GM18498 (cell line): ENCODE results near the gene RECQL.
"Not testable (repeated sequence)": the region's sequence is repeated elsewhere in the genome, so short reads cannot be mapped to it uniquely, and the experiment has no call there.

Experiments used
- ATAC-seq: cut with Tn5 transposase; IDR thresholded peaks from one replicate; pipeline ENCODE4 v1.9.1; 2021; ENCODE audit warnings: mild to moderate bottlenecking, moderate library complexity; ENCODE audit not compliant: unreplicated experiment

Gene RECQL

GRCh38 chr12:21433525-21433924 lies 67.9 kb downstream of the RECQL start:
- no peak for ATAC-seq

DNA sequence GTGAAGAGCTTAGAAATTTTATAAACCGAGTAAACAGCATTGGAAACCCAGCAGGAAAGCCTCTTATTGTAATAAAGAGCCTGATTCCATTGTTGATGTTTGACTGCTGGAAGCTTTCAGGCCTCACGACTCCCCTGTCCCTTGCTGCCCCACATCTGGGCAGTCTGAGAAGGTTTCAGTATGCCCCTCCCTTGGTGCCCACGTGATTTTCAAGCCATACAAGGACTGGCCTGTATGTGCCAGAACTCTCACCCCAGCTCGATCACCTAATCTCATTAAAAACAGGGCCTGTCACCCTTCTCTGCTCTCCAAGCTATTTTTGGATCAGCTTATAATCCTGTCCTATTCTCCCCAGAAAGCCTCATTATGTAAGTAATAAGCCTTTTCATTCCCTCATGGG lies 71.4 kb downstream of the RECQL start:
- ATAC-seq = no peak

DNA sequence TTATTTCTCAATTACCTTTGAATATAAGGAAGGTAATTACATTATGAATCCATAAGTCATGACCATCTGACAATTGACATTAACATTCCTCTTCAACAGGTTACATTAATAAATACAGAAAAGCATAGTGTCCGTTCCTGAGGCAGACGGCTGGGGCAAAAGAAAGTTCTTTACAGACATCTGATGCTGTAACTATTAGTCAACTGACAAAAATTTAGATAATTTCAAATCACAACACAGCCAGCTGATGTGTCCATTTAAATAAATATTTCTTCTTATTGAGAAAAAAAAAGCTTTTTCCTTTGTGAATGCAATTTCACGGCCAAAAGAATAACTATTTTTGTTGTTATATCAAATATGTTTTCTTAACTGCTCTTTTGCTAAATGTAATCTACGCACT lies 73.2 kb downstream of the RECQL start:
- ATAC-seq = no peak

DNA sequence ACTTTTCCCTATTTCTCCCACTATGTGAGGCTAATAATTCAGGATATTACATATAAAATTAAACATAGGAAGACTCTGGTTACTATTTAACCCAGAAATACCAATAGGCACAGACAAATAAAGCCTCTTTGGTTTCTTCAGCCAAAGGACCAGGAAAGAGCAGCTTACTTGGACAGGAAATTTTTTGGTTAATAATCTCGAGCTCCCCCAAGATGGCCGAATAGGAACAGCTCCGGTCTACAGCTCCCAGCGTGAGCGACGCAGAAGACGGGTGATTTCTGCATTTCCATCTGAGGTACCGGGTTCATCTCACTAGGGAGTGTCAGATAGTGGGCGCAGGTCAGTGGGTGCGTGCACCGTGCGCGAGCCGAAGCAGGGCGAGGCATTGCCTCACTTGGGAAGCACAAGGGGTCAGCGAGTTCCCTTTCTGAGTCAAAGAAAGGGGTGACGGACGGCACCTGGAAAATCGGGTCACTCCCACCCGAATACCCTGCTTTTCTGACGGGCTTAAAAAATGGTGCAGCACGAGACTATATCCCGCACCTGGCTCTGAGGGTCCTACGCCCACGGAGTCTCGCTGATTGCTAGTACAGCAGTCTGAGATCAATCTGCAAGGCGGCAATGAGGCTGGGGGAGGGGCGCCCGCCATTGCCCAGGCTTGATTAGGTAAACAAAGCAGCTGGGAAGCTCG lies 82.3 kb downstream of the RECQL start:
- not testable (repeated sequence) for ATAC-seq
